GM18526 (cell line): ENCODE measurements around the gene CCL14.

Experiments
- POLR2A ChIP-seq: IDR thresholded peaks from 3 replicates; pipeline ENCODE4 v1.6.1; 2011; ENCODE audit not compliant: insufficient read length; ENCODE audit errors: extremely low read depth

The CCL14 gene

GRCh38 chr17:35972066-35972465 is 14.5 kb downstream of the CCL14 start:
- no peak for TF ChIP-seq POLR2A

DNA sequence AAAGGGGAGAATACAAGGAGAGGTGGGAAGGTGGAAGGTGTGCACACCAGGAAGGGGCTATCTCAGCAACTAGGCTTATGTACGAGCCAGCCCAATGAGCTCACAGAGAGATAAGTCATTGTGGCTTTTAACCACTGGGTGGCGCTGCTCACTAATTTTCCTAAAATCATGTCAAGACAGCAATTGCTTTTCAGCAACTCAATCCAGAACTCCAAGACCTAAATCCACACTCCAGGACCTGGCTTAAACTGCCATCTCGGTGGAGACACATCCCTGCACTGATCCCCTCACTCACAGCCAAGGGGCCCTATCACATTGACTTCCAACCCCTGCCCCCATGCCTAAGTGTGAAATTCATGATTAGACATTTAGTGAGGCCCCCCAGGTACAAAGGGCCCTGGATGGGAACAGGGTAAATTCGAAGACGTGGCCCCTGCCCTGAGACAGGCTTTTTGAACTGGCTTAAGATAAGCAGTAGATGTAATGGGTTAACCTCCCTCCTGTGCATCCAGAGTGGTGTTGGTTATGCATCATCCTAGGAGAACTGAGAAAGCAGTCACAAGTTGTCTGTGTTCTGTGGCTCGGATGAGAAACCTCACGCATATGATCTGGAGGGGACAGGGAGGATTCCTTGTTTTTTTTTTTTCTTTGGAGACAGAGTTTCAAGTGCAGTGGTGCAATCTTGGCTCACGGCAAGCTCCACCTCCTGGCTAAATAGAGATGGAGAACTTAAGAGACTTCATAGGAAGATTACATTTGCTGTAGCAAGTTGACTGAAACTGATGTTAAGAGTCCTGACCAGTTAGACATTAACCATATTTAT is 16.8 kb downstream of the CCL14 start:
- TF ChIP-seq POLR2A: no peak

DNA sequence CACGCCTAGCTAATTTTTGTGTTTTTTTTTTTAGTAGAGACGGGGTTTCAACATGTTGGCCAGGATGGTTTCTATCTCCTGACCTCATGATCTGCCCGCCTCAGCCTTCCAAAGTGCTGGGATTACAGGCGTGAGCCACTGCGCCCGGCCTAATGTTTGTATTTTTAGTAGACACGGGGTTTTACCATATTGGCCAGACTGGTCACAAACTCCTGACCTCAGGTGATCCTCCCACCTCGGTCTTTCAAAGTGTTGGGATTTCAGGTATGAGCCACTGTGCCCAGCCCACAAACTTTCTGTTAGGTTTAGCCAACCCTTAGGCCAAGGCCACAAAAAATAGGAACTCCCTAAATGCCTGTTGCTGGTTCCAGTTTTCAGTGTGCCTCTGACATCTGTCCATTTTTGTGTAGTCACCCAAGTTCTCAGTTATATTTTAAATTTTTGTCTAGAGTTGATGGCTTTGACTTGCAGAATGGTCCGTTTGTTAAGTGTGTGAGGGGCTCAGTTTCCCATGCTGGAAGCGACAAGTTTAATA is 17.9 kb downstream of the CCL14 start:
- no peak for TF ChIP-seq POLR2A

- no peak for TF ChIP-seq POLR2A
These were observed 21.3 kb downstream of the CCL14 start for GRCh38 chr17:35965272-35965671.

- no peak for TF ChIP-seq POLR2A
These were observed 22.9 kb downstream of the CCL14 start for GRCh38 chr17:35963663-35964062.

DNA sequence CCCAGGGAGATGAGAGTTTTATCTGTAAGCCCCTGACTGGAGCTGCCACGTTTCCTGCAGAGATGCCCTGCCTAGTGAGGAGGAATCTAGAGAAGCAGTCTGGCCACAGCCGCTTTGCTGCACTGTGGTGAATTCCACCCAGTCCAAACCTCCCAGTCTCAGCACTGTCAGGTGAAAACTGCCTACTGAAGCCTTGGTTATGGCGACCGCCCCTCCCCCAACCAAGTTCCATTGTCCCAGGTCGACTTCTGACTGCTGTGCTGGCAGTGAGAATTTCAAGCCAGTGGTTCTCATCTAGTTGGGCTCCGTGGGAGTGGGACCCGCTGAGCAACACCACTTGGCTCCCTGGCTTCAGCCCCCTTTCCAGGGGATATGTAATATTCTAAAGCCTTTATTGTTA is 32.8 kb downstream of the CCL14 start:
- TF ChIP-seq POLR2A: no peak

DNA sequence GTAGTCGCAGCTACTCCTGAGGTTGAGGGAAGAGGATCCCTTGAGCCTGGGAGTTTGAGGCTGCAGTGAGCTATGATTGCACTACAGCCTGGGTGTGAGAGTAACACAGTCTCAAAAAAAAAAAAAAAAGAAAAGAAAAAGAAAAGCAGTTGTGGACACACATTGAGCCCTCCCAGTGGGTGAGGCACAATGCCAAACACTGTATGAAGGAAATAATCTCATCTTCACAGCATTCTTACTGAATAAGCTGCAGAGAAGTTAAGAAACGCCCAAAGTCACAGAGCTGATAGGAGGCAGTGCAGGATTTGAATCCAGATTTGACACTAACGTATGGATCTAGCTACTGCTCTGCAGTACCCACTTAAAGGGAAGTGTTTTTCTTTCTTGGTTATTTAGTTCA is 37.1 kb downstream of the CCL14 start:
- TF ChIP-seq POLR2A: no peak

- TF ChIP-seq POLR2A: no peak
These were observed 38.4 kb downstream of the CCL14 start for GRCh38 chr17:35948092-35948491.

DNA sequence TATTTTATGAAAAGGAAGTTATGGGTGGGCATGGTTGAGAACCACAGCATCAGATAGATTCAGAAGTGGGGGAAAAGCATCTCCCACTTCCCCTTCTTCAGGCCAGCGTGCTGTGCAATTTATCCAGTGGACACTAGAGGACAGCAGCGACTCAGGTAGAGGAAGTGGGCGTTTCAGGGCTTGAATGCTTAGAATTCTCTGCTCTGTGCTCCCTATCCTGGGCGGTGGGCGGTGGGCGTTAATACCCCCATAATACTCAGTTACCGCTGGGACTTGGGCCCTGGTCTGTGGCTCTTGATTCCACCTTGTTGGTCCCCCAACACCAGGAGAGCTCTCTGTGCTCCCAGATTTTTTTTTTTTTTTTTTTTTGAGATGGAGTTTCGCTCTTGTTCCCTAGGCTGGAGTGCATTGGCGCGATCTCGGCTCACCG is 39.4 kb downstream of the CCL14 start:
- TF ChIP-seq POLR2A: no peak

GRCh38 chr17:35944151-35944550 is 42.4 kb downstream of the CCL14 start:
- no peak for TF ChIP-seq POLR2A

GRCh38 chr17:35943537-35943936 is 43.0 kb downstream of the CCL14 start, which contains the start of gene LYZL6:
Gene LYZL6 (minus strand): TSS chr17:35943713. CDS start chr17:35939356, 4,357 bp downstream.
- no peak for TF ChIP-seq POLR2A

DNA sequence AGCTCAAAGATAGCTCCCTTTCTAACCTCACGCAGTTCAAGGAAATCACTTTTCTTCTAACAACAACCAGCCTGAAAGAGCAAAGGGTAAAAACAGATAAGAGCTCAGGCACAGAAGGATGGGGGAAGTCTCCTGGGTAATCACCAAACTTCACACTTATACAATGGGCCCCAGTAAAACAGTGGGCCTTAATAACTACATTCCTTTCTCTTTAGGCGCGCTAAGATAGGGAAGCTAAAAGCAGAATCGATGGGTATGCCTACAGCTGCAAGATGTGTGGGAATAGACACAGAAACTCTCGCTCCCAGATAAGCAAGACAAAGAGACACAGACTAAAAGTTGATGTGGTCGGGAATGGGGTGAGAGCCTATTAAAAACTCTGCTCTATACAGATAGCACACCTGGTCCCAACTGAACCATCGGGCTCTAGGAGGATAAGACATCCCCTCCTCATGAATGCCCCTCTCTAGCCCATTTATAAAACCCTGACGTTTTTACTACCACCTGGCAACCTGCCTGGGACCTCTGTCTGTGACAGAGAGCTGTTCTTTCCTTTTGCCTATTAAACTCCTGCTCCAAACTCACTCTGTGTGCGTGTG is 43.8 kb downstream of the CCL14 start:
- no peak for TF ChIP-seq POLR2A

DNA sequence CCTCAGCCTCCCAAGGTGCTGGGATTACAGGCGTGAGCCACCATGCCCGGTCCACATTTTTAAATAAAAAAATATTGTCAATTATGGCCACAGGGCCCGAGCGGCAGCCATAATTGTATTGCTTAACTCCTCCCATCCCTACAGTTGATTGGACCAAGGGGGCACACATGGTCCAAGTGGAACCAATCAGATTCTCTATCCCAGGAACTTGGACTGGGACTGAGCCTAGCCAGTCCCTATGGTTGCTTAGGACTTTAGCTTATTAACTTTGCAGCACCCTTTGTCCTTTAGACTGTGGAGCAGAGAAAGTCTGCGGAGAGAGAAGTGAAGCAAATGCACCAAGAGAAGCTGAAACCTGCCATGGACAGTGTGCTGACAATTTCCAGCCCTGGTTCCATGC is 50.5 kb downstream of the CCL14 start:
- TF ChIP-seq POLR2A: no peak

- TF ChIP-seq POLR2A: no peak
These were observed 51.8 kb downstream of the CCL14 start for GRCh38 chr17:35934760-35935159.
